CD4-positive, alpha-beta T cell treated with Interferon alpha-2 for 1 hour (primary cell): Measurements from ENCODE around the gene HSD3B2.

Experiments used
- DNase-seq, 2 donors: peaks; one replicate each; pipeline ENCODE4 v3.0.0-alpha.2; 2020 to 2022

The HSD3B2 gene

DNA sequence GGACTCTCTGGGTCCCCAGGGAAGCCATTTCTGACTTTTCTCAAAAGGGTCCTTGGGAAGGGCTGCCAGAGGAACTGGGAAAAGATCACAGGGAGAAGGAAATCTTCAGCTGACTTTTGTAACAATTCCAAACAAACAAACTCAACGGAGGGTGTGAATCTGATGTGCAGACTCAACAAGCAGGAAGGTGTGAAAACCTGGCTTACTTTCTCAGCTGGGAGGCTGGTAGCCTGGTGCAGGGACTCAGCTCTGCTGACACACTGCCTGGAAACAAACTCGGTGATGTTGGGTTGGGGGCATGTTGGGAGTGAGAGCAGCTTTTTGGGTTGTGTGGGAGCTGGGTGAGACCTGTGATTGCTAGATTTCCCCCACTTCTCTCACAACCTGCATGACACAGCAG is 10.2 kb upstream of the HSD3B2 start:
- no peak for DNase-seq

GRCh38 chr1:119409731-119410130 is 5.2 kb upstream of the HSD3B2 start:
- DNase-seq = no peak

GRCh38 chr1:119410961-119411360 is 4.0 kb upstream of the HSD3B2 start:
- no peak for DNase-seq

DNA sequence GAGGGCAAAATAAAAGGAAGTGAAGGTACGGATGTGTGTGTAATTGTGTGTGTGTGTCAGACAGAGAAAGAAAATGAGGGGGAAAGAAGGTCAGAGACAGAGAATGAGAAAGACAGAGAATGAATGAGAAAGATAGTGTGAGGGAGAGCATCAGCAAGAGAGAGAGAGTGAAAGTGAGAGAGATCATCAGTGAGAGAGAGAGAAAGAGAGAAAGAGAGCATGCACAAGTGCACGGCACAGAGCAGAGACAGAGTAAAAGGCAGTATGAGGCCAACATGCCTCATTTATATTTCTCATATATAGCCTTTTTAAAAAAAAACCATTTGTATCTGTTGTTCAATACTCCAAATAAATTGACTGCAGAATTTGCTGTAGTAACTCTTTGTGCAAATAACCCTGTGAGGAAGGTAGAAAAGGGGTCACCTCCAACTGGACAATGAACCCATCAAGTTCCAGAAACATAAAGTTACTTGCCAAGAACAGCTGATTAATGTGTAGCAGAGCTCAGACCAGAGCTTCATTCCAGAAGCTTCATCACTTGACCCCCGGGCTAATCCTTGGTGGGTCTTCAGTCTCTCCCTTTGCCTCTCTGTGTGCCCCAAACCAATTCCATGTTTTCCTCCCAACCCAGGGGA is 1.2 kb downstream of the HSD3B2 start:
- DNase-seq = no peak

- DNase-seq = no peak
Measured at GRCh38 chr1:119419109-119419508, 4.2 kb downstream of the HSD3B2 start.

DNA sequence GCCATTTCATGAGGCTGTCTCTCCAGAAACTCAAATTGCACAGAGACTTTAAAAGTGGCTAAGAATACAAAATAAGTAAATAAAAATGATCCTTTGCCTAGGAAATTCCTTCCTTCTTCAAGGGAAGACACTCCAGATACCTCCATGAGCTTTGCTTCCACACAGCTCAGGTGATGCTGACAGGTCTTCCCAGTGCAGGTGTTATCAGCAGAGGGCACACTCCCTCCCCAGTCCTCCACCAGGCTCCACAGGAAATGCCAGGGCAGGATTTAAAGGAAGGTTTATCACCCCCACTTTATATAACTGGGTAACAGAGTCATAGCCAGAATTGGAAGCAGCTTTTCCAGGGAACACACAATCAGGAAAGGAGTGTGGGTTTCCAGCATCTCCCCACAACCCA is 5.7 kb downstream of the HSD3B2 start:
- DNase-seq = no peak

- DNase-seq = no peak
Measured at GRCh38 chr1:119422631-119423030, 7.7 kb downstream of the HSD3B2 start.

GRCh38 chr1:119428991-119429390 is 14.0 kb downstream of the HSD3B2 start:
- DNase-seq = no peak

DNA sequence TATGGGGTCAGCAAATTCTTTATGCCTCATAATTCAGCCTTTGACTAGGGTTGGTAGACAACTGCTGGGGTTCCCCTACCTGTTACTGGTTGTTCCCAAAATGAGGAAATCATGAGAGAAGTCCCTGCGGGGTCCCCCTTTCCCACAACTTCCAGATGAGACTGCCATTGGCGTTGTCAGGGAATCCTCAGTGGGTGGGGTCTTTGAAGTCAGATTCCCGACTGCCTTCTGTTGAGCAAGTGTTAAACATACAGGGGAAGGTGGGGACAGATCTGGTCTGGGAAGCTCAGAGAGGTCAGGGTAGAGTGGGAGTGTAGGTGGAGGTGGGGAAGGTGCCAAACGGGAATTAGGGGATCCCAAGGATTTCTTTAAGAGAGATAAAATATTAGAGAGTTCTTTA is 14.7 kb downstream of the HSD3B2 start:
- DNase-seq = no peak

GRCh38 chr1:119430486-119430885 is 15.5 kb downstream of the HSD3B2 start:
- DNase-seq = no peak

DNA sequence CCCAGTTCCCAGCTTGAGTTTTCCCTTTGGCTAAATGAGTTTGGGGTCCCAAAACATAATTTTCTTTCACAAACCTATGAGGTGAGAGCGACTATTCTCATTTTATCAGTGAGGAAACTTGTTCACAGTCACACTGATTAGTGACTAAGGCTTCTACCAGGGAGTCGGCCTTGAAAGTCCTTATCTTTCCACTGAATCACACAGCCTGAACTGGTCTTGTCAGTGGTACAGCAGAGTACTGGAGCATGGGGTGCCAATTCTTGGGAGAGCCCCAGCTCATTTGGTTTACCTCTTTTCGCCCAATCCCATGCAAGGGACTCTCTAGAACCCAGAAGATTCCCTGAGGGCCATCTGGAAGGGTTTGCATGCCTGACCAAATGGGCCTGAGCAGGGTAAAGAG is 16.9 kb downstream of the HSD3B2 start:
- no peak for DNase-seq

DNA sequence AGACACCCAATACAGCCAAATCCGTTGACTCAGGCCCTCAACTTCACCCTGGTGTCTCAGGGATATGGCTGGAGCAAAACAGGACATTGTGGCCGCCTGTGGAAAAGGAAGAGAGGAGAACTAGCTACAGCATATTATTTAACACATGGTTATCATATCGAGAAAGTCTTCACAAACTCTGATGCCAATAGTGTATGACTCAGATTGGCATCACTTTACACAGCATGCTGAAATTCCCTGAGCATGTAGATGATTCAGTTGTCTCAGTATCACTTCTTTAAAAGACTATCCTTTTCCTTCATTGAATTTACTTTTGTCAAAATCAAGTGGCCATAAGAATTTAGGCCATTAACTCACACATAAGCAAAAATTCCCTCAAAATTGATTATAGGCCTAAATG is 20.1 kb downstream of the HSD3B2 start:
- DNase-seq = no peak

GRCh38 chr1:119438761-119439160 is 23.8 kb downstream of the HSD3B2 start:
- no peak for DNase-seq

- DNase-seq = no peak
Measured at GRCh38 chr1:119440721-119441307, 25.9 kb downstream of the HSD3B2 start.

GRCh38 chr1:119442756-119443155 is 27.8 kb downstream of the HSD3B2 start:
- no peak for DNase-seq

- DNase-seq = no peak
Measured at GRCh38 chr1:119446321-119446720, 31.4 kb downstream of the HSD3B2 start.

- DNase-seq = no peak
Measured at GRCh38 chr1:119447344-119448126, 32.6 kb downstream of the HSD3B2 start.

DNA sequence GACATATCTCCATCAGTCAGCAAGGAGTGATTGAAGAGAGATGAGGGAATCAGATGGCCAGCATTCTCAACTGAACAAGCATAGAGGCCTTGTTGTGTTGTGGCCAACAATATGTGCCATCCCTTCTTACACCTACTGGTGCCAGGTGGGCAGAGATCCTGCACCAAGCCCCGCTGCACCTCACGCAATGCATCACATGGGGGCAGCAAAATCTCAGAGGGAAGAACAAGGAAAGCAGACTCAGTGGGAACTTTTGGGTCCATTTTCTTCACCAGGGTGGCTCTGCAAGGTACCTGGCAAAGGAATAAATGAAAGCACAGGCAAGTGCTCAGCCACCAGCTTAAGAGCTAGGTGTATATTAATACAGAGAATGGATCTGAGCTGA is 33.2 kb downstream of the HSD3B2 start:
- DNase-seq = no peak

DNA sequence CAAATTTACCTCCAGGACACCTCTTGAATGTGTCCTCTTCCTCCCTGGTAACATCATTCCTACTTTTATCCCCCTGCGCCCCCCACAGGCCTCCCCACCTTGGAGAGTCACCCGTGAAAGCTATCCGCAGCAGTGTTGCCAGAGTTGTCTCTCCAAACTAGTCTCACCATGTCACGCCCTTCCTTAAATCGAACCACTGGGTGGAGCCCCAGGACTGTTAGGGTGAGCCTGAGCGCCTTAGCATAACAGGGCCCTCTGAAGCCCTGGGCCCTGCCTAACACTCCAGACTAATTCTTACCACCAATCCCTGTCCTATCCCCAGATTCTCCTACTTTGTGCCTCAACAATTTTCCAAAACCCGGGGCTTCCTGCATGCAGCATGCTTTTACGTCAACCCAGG is 35.0 kb downstream of the HSD3B2 start:
- no peak for DNase-seq

DNA sequence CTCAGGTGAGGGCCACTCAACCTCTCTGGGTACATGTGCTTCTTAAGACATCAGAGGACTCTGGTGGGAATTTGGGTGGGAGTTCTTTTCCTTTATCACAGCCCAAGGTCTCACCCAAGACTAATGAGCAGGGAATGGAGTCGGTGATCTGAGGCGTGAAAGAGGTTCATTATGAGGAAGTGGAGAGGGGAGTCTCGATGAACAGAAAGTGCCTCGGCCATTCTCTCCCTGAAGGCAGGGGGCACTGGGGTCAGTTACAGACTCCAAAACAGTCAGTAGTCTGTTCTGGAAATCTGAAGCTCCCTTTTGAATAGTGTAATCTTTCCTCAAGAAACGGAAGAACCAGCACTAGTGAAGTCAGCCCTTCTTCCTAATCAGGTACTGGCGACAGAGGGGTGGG is 36.2 kb downstream of the HSD3B2 start:
- no peak for DNase-seq

GRCh38 chr1:119452091-119452490 is 37.1 kb downstream of the HSD3B2 start:
- no peak for DNase-seq

GRCh38 chr1:119453021-119453420 is 38.1 kb downstream of the HSD3B2 start:
- no peak for DNase-seq

GRCh38 chr1:119462964-119463363 is 48.0 kb downstream of the HSD3B2 start:
- no peak for DNase-seq

GRCh38 chr1:119463569-119463968 is 48.6 kb downstream of the HSD3B2 start:
- no peak for DNase-seq
